Umbilical cord (tissue), 2 donors: ENCODE data around the gene PRODH. TPM values are rescaled to one million over a fixed set of nuclear protein-coding genes. Genes with fewer than 3 reads are reported as not detected.
A peak's percentile ranks its signal among the peaks of the same experiment; 100 is the strongest.
"Not testable (repeated sequence)": the region's sequence is repeated elsewhere in the genome, so short reads cannot be mapped to it uniquely, and the experiment has no call there.

Source experiments
- DNase-seq: peaks from one replicate; pipeline ENCODE4 v3.0.0-alpha.2; 2015; ENCODE audit warnings: low spot score
- total RNA-seq: library from RNA; depleted of rRNA; stranded (reverse); fragments of >200 nt; gene quantifications from one replicate; pipeline ENCODE4 v1.2.3, GENCODE V29; 2014; ENCODE audit warnings: low replicate concordance; ENCODE audit not compliant: insufficient read depth

Gene PRODH
- total RNA-seq, 1 donor from 2014 or later: 4.6 TPM

DNA sequence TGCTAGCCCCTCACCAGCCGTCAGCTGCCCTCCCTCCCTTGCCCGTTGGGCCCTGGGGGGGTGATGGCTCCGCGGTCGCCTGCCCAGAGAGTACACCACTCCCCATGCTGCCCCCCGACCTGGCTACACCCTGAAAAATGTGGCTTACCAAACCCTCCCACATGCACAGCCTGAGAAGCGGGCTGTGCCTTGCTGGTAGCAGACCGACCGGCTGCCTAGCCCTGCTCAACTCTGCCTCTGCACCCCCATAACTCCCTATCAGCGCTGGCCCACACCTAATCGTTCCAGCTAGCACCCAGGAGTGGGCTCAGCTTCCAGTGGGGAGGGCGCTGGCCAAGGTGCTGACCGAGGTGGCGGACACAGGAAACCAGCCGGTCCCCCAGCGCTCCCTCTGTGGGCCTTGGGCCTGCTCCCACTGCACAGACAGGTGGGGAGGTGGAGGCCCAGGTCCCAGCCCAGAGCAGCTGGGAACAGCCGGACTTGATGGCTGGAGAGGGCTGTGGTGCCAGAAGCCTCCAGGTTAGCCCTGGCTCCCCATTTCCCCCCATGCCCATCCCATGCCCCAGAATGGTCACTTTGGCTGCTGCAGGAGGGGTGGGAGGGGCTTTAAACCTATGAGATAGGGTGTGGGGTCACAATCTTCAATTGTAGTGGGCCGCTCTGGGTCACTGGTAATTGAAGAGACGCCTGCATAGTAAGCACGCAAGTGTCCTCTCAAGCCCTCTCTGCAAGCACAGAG, 32.1 kb upstream of the PRODH start:
- DNase-seq: peak; percentile 30

GRCh38 chr22:18967391-18968010, 31.4 kb upstream of the PRODH start:
- DNase-seq: not testable (repeated sequence)

- DNase-seq: no peak
Observed at GRCh38 chr22:18966748-18967147, 30.7 kb upstream of the PRODH start.

GRCh38 chr22:18965526-18966421, 29.7 kb upstream of the PRODH start:
- DNase-seq: no peak

GRCh38 chr22:18964501-18965265, 28.6 kb upstream of the PRODH start:
- DNase-seq: not testable (repeated sequence)

GRCh38 chr22:18964051-18964450, 28.0 kb upstream of the PRODH start:
- not testable (repeated sequence) for DNase-seq

DNA sequence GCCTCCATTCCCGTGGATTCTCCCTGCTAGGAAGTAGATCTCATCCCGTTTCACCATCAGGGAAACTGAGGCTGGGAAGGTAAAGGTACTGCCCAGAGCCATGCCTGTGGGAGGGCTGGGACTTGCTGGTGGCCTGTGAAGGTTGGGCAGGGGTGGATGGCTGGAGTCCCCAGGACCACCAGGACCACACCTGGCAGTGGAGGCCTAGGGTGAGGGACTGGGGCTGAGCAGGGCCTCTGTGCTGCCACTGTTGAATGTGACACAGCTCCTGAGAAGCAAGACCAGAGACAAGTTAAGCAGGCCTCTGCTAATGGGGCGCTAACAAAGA, 26.2 kb upstream of the PRODH start:
- no peak for DNase-seq

DNA sequence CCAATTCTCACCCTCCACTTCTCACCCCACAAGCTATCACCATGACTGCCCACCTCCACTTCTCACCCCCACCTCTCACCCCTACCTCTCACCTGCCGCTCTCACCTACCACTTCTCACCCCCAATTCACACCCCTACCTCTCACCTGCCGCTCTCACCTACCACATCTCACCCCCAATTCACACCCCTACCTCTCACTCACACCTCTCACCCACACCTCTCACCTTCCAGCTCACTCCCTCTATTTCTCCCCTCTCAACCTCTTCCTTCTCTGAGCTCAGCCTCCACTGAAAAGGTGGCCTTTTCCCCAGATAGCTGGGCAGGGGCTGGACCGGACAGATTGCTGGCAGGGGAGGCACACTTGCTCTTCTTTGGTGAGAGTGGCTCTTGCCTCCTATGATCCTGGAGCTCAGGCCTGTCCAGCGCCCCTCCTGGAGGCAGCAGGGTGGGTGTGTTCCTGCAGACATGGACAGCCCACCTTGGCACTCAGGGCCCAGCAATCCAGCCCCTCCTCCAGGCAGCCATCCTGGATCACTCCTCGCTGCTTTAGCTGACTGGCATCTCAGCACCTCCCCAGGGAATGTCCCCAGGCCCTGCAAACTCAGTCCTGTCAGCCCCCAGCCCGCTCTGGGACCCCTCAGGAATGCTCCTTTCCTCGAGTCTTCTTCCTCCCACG, 25.7 kb upstream of the PRODH start:
- not testable (repeated sequence) for DNase-seq

DNA sequence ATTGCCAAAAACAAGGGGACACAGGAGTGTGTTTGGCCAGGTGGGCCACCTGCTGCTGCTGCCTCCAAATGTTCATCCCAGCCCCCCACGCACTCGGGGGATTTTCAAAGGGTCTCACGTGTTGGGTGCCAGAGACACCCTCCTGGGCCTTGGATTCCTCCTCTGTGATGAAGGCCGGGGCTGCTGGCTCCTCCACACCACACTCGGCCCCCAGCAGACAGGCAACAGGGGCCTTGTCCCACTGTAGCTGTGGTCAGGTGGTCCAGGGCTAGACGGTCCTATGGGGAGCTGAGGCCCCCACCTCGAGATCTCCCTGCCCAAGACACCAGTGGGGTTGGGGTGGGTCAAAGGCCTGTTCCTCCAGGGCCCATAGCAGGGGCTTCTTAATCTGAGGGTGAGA, 25.1 kb upstream of the PRODH start:
- not testable (repeated sequence) for DNase-seq

- DNase-seq: not testable (repeated sequence)
Observed at GRCh38 chr22:18960166-18960820, 24.2 kb upstream of the PRODH start.

DNA sequence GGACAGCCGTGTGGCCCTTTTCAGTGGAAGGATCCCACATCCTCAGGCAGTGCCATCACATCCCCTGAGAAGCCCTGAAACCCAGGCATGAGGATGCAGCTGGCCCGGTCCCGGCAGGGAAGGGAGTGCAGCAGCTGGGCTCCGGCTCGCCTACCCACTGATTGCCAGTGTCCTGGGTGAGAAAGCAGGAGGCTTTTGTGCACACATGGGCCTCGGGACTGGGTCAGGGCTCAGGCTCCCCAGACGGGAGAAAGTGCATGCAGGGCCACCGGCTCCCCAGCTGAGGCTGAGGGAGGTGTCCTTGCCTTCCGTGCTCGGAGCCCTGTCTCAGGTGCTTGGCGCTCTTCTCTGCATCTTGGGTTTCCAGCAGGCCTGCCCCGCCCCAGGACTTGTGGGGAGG, 23.6 kb upstream of the PRODH start:
- not testable (repeated sequence) for DNase-seq

DNA sequence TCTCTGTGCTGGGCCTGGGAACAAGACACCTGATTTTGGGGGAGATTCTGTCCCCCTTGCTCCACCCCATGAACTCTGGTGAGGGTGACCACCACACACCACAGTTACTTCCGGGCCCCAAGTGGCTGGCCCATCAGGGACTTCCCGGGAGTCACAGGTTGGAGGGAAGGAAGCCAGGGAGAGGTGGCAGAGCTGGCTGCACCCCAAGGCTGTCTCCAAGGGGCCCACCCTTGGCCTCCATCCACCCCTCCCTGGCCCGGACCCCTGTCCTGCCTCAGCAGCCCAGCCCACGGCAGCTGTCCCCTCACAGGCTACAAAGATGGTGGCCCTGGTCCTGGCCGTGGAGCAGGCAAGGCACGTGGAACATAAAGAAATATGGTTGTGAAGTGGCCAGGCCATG, 23.2 kb upstream of the PRODH start:
- DNase-seq: not testable (repeated sequence)

DNA sequence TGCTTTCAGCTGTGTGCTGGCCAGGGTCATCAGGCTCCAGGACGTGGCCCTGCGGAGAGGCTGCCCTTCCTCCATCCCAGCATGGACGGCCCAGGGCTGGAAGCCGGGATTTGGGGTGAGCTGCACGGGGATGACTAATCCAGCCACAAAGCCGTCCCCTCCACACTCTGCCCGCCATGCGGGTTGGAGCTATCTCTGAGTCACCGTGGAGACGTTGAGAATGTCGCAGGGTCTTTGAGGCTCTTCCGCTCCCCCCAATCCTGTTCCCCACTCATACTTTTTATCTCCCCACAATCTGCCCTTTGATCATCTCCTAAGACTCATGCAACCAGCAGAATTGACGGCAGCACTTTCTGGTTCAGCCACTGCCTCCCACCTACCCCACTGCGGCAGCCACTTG, 22.6 kb upstream of the PRODH start:
- DNase-seq: not testable (repeated sequence)

DNA sequence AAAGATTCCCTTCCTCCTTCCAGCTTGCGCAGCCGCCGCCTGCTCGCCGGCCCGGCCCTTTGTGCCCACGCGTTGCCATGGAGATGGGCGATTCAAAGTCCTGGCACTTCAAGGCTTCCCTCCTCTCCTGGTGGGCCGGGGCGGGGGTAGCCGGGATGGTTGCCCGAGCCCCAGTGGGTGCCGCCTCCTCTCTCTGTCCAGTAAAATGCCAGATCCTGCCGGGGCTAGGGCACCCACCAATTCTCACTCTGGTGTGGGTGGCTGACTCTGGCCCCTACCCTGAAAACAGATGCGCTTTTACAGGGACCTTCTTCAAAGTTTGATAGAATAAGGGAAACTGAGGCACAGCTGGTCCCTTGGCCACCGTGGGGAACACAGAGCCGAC, 22.2 kb upstream of the PRODH start:
- not testable (repeated sequence) for DNase-seq

DNA sequence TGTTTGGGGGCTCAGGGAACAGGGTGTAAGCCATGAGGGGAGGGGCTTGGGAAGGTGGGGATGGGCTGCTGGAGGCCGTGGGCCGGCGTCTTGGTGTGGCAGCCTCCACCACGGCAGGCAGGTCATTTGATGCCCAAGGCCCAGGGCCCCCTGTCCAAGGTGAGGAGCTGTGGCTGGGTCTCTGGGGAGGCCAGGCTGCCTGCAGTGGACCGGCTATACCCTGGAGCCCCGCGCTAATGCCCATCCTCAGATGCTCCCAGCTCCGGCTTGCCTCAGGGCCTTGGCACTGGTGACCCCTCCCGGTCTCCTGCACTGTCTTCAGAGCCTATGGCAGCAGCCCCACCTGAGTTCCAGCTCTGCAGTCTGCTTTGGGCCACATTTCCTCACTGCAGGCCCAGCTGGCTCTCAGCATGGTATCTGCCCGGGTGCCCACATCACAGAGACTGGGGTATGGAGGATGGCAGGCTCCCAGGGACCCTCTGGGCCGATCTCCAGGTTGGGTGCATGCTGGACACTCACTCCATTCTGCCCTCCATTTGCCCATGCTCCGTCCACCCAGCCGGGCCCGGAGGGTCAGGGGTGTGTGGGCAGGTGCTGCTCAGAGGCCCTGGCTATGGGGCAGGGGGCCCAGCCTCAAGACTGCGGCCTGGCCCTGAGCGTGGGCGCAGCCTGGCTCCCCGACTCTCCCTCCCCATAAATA, 21.7 kb upstream of the PRODH start:
- not testable (repeated sequence) for DNase-seq

GRCh38 chr22:18956956-18957355, 20.9 kb upstream of the PRODH start:
- not testable (repeated sequence) for DNase-seq

DNA sequence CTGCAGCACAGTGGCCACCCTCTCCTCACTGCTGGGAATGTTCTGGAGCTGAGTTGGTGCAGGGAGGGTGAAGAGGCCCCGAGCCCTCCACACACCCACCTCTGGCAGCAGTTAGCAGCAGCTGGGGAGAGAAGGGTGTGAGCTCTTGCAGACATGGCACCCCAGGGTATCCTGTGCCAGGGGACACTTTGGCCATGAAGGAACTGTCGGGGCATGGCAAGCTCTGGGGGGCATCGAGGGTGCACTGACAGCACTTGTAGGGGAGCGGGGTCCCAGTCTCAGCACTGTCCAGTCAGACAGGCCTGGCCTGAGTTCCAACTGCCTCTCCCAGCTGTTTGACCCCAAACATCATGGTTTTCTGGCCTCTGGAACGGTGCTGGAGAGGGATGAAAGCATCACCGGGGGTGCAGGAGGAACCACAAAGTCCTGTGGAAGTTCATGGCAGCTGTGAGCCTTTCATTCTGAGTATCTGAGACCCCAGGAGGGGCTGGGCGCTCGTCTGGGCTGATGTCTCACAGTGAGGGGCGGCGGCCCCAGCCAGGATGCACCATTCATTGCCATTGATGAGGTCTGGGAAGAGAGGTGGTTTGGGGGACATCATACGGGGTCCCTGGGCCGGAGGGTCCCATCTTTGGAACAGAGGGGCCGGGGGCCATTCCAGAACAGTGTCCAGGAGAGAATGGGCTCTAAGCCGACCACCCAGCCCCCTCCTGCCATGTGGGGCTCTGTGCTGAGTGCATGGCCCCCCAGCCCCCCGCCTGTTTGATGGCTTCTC, 20.2 kb upstream of the PRODH start:
- not testable (repeated sequence) for DNase-seq

GRCh38 chr22:18955696-18956095, 19.6 kb upstream of the PRODH start:
- no peak for DNase-seq

- DNase-seq: no peak
Observed at GRCh38 chr22:18954990-18955571, 19.0 kb upstream of the PRODH start.
